Stimulated activated naive CD8-positive, alpha-beta T cell treated with anti-CD3 and anti-CD28 coated beads, Interleukin-15, Interleukin-2, amounts not matched to agents 100 U/mL and 50 U/mL, for 24 hours (primary cell): ENCODE data around the gene CASP10.

ENCODE experiments used
- ATAC-seq: fragments of 150-1000 bp; cut with Tn5 transposase; one replicate; pipeline ENCODE4 v1.10.0; 2021
- DNase-seq: peaks from one replicate; pipeline ENCODE4 v3.0.0; 2021

Gene CASP10

GRCh38 chr2:201260302-201260800, 77.4 kb downstream of the CASP10 start, which contains the start of gene CASP8:
CASP8 (plus strand) TSS chr2:201260536; CDS start chr2:201266487, 5,951 bp downstream.
- ATAC-seq: peak; percentile 60

GRCh38 chr2:201261471-201261870, 78.5 kb downstream of the CASP10 start:
- DNase-seq (peak; percentile 51), ATAC-seq (no peak)

More at GRCh38 chr2:201260302-201260800, 77.4 kb downstream of the CASP10 start, which contains the start of gene CASP8:
- peak; percentile 58 for DNase-seq

GRCh38 chr2:201261906-201262305, 79.0 kb downstream of the CASP10 start:
- ATAC-seq (no peak), DNase-seq (no peak)

GRCh38 chr2:201262718-201263117, 79.8 kb downstream of the CASP10 start:
- DNase-seq (no peak), ATAC-seq (peak; percentile 66)

- DNase-seq: no peak
- no peak for ATAC-seq
These were observed 80.8 kb downstream of the CASP10 start for GRCh38 chr2:201263779-201264178.

GRCh38 chr2:201264472-201265173, 81.7 kb downstream of the CASP10 start:
- no peak for DNase-seq
- no peak for ATAC-seq

GRCh38 chr2:201266629-201267028, 83.7 kb downstream of the CASP10 start:
- ATAC-seq: no peak
- no peak for DNase-seq

GRCh38 chr2:201267278-201268030, 84.5 kb downstream of the CASP10 start:
- DNase-seq (no peak), ATAC-seq (peak; percentile 30)

GRCh38 chr2:201269764-201270163, 86.8 kb downstream of the CASP10 start:
- DNase-seq (no peak), ATAC-seq (no peak)

- DNase-seq (no peak), ATAC-seq (no peak)
These were observed 87.5 kb downstream of the CASP10 start for GRCh38 chr2:201270293-201271001.

- ATAC-seq (no peak), DNase-seq (no peak)
These were observed 89.0 kb downstream of the CASP10 start for GRCh38 chr2:201271917-201272316.

GRCh38 chr2:201273330-201273983, 90.5 kb downstream of the CASP10 start:
- DNase-seq (no peak), ATAC-seq (no peak)

GRCh38 chr2:201275069-201275468, 92.1 kb downstream of the CASP10 start:
- no peak for DNase-seq
- ATAC-seq: no peak

GRCh38 chr2:201275990-201276389, 93.0 kb downstream of the CASP10 start:
- DNase-seq: no peak
- no peak for ATAC-seq

GRCh38 chr2:201276511-201276910, 93.6 kb downstream of the CASP10 start:
- DNase-seq (no peak), ATAC-seq (no peak)
